Muscle of back (tissue), 11 donors: ENCODE results near the gene NAA16. TPM values are rescaled to one million over a fixed set of nuclear protein-coding genes. Genes with fewer than 3 reads are reported as not detected.

Source experiments
- DNase-seq, 3 donors: peaks; one replicate each; pipeline versions ENCODE4 v3.0.0 to v3.0.0-alpha.2; 2013
- polyA plus RNA-seq, 10 donors: library from polyadenylated mRNA; unstranded; fragments of 120-200 nt; gene quantifications; one replicate each; pipeline ENCODE4 v1.2.1, GENCODE V29; 2013; ENCODE audit not compliant: insufficient read length in 10 of 10

The NAA16 gene
- polyA plus RNA-seq, 10 donors: 9.5 to 29.9 (median 18.8) TPM

- no peak for DNase-seq
These were observed 8.3 kb upstream of the NAA16 start for GRCh38 chr13:41302743-41303142.

- no peak for DNase-seq
These were observed 6.5 kb upstream of the NAA16 start for GRCh38 chr13:41304551-41304950.

GRCh38 chr13:41306271-41307145 is 4.6 kb upstream of the NAA16 start:
- peak in 1 of 3 donors; percentile 20 for DNase-seq

- no peak for DNase-seq
These were observed 3.0 kb upstream of the NAA16 start for GRCh38 chr13:41307884-41308640.

GRCh38 chr13:41311406-41312175 is 524 bp downstream of the NAA16 start:
- DNase-seq: peak; percentile 20 to 82 (median 50)

GRCh38 chr13:41312176-41312500 is 1.1 kb downstream of the NAA16 start:
- peak in 1 of 3 donors; percentile 23 for DNase-seq

GRCh38 chr13:41313117-41313516 is 2.0 kb downstream of the NAA16 start:
- DNase-seq: no peak

GRCh38 chr13:41313659-41314197 is 2.7 kb downstream of the NAA16 start:
- no peak for DNase-seq

GRCh38 chr13:41315443-41316047 is 4.5 kb downstream of the NAA16 start:
- no peak for DNase-seq

- DNase-seq: no peak
These were observed 6.2 kb downstream of the NAA16 start for GRCh38 chr13:41317243-41317642.

- no peak for DNase-seq
These were observed 14.7 kb downstream of the NAA16 start for GRCh38 chr13:41325752-41326151.

- no peak for DNase-seq
These were observed 15.6 kb downstream of the NAA16 start for GRCh38 chr13:41326661-41327060.

GRCh38 chr13:41327994-41328790 is 17.1 kb downstream of the NAA16 start:
- DNase-seq: no peak

GRCh38 chr13:41332829-41333228 is 21.8 kb downstream of the NAA16 start:
- no peak for DNase-seq

- DNase-seq: no peak
These were observed 23.7 kb downstream of the NAA16 start for GRCh38 chr13:41334810-41335209.

- DNase-seq: no peak
These were observed 33.3 kb downstream of the NAA16 start for GRCh38 chr13:41344358-41344757.

- no peak for DNase-seq
These were observed 34.3 kb downstream of the NAA16 start for GRCh38 chr13:41345165-41345913.

GRCh38 chr13:41345914-41346589 is 35.0 kb downstream of the NAA16 start:
- no peak for DNase-seq
